GM19099 (cell line): ENCODE results near the gene RNF223.

ENCODE experiments used
- POLR2A ChIP-seq: IDR thresholded peaks from 3 replicates; pipeline ENCODE4 v1.6.1; 2011; ENCODE audit warnings: low read depth; ENCODE audit not compliant: insufficient read length; ENCODE audit errors: extremely low read depth

The RNF223 gene

DNA sequence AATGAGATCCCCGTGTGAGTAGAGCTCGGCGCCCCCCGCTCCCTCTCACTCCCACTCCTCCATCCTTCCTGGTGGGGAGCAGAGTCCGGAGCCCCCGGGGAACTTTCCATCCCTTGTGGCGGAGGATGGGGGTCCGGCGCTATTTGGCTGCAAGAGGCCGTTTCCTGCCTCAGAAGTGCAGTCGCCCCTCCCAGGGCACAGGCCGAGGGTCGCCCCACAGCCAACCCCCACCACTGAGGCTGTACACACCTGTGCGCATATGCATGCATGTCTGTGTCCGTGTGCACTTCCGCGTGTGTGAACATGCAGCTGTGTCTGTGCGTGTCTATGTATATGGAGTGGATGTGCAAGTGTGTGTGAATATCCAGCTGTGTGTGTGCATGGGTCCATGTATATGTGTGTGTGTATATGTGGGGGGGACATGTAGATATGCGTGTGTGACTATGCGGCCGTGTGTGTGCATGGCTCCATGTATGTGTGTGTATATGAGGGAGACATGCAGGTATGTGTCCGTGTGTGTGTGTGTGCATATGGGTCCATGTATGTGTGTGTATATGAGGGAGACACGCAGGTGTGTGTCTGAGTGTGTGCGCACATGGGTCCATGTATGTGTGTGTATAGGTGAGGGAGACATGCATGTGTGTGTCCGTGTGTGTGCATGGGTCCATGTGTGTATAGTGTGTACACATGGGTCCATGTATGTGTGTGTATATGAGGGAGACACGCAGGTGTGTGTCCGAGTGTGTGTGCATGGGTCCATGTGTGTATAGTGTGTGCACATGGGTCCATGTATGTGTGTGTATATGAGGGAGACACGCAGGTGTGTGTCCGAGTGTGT is 21.9 kb downstream of the RNF223 start:
- TF ChIP-seq POLR2A: no peak

DNA sequence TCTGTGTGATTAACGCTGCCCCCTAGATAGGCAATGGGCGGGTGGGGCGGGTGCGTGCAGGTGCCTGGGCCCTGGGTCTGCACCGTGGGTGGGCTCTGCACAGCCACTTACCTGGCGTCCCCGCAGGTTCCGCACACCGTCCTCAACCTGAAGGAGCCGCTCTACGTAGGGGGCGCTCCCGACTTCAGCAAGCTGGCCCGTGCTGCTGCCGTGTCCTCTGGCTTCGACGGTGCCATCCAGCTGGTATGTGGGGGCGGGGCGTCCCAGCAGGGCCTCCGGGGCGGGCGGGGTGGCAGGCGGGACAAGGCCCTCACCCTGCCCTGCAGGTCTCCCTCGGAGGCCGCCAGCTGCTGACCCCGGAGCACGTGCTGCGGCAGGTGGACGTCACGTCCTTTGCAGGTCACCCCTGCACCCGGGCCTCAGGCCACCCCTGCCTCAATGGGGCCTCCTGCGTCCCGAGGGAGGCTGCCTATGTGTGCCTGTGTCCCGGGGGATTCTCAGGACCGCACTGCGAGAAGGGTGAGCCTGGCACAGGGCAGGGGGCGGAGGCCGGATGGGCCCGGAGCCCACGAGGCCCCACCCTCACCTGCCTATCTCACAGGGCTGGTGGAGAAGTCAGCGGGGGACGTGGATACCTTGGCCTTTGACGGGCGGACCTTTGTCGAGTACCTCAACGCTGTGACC is 22.8 kb downstream of the RNF223 start:
- TF ChIP-seq POLR2A: no peak

DNA sequence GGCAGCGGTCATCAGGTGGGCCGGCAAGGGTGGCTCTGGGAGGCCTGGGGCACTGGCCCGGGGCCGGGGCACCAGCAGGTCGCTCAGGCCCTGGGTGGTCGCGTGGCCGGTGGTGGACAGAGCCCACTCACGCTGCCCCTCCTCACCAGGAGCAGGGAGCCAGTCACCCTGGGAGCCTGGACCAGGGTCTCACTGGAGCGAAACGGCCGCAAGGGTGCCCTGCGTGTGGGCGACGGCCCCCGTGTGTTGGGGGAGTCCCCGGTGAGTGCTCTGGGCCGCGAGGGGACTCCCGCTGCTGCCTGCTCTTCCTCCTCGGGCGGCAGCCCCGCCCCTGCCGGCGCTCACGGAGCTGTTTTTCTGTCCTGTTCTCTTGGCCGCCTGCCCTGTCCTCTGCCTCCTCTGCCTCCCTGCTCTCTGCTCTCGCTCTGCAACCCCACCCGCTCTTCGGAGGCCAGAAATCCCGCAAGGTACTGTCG is 23.5 kb downstream of the RNF223 start:
- no peak for TF ChIP-seq POLR2A

DNA sequence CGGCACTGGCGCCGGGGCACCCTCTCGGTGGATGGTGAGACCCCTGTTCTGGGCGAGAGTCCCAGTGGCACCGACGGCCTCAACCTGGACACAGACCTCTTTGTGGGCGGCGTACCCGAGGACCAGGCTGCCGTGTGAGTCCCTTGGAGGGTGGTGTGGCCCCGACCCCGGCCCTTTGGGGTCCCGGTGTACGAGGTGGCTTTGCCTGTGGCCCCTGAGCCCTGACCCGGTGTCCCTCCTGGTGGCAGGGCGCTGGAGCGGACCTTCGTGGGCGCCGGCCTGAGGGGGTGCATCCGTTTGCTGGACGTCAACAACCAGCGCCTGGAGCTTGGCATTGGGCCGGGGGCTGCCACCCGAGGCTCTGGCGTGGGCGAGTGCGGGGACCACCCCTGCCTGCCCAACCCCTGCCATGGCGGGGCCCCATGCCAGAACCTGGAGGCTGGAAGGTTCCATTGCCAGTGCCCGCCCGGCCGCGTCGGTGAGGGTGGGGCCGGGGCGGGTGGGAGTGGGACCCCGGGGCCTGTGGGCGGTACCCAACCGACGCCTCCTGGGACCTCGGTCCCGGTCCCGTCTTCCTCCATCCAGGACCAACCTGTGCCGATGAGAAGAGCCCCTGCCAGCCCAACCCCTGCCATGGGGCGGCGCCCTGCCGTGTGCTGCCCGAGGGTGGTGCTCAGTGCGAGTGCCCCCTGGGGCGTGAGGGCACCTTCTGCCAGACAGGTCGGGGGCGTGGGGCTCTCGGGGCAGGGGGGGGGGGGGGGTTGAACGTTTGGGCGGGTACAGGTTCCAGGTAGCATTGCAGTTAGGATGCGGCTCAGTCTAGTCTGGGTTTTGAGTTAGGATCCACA is 24.6 kb downstream of the RNF223 start:
- TF ChIP-seq POLR2A: no peak

DNA sequence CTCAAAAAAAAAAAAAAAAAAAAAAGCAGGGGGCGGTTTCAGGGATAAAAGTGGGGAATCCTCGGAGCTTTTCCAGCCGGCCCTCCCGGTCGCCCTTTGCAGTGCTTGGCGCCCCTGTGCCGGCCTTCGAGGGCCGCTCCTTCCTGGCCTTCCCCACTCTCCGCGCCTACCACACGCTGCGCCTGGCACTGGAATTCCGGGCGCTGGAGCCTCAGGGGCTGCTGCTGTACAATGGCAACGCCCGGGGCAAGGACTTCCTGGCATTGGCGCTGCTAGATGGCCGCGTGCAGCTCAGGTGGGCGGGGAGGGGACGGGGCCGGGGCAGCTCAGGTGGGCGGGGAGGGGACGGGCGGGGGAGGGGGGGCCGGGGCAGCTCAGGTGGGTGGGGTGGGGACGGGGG is 25.3 kb downstream of the RNF223 start:
- no peak for TF ChIP-seq POLR2A

DNA sequence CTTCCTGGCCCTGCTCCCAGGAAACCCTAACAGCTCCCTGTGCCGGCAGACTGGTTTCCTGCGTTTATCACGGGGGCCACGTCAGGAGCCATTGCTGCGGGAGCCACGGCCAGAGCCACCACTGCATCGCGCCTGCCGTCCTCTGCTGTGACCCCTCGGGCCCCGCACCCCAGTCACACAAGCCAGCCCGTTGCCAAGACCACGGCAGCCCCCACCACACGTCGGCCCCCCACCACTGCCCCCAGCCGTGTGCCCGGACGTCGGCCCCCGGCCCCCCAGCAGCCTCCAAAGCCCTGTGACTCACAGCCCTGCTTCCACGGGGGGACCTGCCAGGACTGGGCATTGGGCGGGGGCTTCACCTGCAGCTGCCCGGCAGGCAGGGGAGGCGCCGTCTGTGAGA is 26.1 kb downstream of the RNF223 start:
- no peak for TF ChIP-seq POLR2A

DNA sequence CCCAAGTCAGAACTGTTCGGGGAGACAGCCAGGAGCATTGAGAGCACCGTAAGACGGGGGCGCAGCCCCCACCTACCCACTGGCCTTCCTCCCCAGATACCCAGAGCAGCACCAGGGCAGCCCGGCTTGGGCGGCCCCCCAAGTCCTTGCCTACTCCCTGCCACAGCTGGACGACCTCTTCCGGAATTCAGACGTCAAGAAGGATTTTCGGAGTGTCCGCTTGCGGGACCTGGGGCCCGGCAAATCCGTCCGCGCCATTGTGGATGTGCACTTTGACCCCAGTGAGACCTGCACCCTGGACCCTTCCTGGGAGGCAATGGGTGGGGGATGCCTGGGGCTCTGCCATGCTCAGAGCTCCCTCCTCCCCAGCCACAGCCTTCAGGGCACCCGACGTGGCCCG is 26.7 kb downstream of the RNF223 start:
- no peak for TF ChIP-seq POLR2A

DNA sequence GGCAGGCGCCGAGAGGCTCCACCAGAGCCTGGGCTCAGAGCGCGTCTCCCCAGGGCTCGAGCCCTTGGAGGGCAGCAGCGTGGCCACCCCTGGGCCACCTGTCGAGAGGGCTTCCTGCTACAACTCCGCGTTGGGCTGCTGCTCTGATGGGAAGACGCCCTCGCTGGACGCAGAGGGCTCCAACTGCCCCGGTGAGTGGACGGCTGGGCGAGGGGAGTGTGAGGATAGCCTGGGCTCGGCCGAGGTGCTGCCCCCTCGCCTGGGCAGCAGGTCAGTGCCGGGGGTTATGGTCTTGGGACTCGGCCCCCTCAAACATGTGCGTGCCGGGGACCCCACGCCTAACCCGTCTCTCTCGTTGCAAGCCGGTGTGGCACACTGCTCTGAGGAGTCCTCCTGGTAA is 27.3 kb downstream of the RNF223 start:
- TF ChIP-seq POLR2A: no peak

DNA sequence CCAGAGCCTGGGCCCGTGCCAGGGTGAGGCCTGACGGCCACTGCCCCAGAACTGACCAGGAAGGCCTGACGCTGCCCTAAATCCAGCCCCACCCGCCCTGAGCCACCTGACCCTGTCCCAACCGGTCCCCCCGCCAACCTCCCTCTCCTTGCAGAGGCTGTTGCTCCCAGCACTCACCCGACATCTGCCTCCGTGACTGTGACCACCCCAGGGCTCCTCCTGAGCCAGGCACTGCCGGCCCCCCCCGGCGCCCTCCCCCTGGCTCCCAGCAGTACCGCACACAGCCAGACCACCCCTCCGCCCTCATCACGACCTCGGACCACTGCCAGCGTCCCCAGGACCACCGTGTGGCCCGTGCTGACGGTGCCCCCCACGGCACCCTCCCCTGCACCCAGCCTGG is 27.9 kb downstream of the RNF223 start:
- TF ChIP-seq POLR2A: no peak

DNA sequence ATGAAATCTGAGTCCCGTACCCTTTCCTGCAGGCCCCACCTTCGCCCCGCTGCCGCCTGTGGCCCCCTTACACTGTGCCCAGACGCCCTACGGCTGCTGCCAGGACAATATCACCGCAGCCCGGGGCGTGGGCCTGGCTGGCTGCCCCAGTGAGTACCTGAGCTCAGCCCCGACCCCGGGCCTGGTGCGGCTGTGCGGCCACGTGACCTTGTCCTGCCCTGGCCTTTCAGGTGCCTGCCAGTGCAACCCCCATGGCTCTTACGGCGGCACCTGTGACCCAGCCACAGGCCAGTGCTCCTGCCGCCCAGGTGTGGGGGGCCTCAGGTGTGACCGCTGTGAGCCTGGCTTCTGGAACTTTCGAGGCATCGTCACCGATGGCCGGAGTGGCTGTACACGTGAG is 29.0 kb downstream of the RNF223 start:
- TF ChIP-seq POLR2A: no peak

DNA sequence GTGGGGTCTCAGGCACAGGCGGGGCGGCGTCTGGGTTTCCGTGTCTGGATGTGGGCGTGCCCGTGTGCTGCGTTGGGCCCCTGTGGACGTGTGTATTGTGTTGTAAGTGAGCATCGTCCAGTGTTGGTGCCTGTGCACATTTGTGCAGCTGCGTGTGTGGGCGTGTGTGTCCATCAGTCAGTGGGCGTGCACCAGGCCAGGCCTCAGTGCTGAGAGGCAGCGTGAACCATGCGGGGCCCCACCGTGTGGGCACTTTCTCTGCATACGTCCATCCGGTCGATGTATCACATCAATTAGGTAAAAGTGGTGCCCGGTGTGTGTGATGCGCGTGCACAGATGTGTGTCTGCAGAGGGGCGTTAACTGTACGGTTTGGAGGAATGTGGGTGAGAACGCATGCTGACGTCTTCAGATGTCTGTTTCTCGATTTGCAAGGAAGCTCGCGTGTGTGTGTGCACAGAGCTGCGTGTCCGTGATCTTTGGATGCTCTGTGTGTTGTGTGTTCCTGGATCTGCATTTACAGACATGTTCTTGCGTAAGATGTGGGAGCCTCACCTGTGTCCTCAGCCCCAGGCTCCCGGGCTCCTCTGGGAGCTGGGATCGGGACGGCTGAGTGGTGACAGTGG is 29.5 kb downstream of the RNF223 start:
- TF ChIP-seq POLR2A: no peak

DNA sequence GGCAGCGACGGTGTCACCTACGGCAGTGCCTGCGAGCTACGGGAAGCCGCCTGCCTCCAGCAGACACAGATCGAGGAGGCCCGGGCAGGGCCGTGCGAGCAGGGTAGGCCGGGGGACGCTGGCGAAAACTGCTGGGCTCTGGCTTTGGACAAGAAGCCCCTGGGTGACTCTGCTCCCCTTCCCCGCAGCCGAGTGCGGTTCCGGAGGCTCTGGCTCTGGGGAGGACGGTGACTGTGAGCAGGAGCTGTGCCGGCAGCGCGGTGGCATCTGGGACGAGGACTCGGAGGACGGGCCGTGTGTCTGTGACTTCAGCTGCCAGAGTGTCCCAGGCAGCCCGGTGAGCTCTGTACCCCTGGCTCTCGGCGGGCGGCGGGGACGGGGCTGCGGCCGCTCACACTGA is 30.2 kb downstream of the RNF223 start:
- no peak for TF ChIP-seq POLR2A

DNA sequence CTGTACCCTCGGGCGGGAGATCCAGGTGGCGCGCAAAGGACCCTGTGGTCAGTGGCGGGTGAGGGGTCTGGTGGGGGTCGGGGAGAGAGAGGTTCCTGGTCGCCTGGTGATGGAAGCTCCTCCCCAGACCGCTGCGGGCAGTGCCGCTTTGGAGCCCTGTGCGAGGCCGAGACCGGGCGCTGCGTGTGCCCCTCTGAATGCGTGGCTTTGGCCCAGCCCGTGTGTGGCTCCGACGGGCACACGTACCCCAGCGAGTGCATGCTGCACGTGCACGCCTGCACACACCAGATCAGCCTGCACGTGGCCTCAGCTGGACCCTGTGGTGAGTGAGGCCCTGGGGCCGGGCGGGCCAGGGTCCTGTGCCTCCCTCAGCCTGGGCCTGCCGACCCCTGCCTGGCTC is 30.7 kb downstream of the RNF223 start:
- no peak for TF ChIP-seq POLR2A

DNA sequence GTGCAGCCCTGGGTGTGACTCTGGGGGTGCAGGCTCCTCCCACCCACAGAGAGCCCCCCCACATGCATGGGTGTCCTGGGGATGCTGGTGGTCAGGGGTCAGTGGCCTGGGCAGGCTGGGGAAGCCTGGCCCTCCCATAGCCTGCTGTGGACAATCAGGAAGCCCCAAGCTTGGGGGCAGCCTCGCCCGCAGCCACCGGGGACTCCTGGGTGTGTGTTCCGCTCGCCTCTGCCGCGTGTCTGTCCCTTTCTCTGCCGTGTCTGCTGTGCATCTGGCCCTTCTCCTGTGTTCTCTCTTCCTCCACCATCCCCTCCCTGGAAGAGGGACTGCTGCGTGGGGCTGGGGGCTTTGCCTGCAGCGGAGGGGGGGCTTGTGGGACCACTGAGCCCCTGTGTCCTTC is 31.3 kb downstream of the RNF223 start:
- TF ChIP-seq POLR2A: no peak

DNA sequence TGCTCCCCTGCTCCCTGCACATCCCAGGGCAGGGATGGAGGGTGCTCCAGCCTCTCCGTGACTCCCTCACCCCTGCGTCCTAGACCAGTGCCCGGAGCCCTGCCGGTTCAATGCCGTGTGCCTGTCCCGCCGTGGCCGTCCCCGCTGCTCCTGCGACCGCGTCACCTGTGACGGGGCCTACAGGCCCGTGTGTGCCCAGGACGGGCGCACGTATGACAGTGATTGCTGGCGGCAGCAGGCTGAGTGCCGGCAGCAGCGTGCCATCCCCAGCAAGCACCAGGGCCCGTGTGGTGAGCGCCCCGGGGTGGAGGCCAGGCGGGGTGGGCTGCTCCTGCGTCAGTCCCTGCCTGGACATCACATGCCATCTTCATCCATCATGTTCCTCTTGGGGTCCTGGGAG is 32.2 kb downstream of the RNF223 start:
- TF ChIP-seq POLR2A: no peak

DNA sequence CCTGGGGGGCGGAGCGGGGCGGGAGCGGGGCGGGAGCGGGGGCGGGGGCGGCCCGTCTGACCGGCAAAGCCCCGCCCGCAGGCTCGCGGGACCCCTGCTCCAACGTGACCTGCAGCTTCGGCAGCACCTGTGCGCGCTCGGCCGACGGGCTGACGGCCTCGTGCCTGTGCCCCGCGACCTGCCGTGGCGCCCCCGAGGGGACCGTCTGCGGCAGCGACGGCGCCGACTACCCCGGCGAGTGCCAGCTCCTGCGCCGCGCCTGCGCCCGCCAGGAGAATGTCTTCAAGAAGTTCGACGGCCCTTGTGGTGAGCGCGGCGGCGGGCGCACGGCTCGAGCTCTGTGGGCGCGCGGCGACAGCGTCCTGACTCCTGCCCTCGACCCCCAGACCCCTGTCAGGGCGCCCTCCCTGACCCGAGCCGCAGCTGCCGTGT is 33.0 kb downstream of the RNF223 start:
- no peak for TF ChIP-seq POLR2A
